OCI-M2 (cell line): ENCODE results near the gene MEPCE.

Experiments
- DNase-seq: peaks from one replicate; lab custom pipeline; 2025; ENCODE audit not compliant: unreplicated experiment; lab: John Stamatoyannopoulos, UW

The MEPCE gene

GRCh38 chr7:100482728-100483089 is 53.1 kb downstream of the MEPCE start:
- no peak for DNase-seq

GRCh38 chr7:100483090-100483721 is 53.6 kb downstream of the MEPCE start:
- no peak for DNase-seq
